HG03521 (cell line): ENCODE data around the gene BRAF.
A peak's percentile ranks its signal among the peaks of the same experiment; 100 is the strongest.
"Not testable (repeated sequence)": the region's sequence is repeated elsewhere in the genome, so short reads cannot be mapped to it uniquely, and the experiment has no call there.

Experiments used
- ATAC-seq: cut with Tn5 transposase; IDR thresholded peaks from one replicate; pipeline ENCODE4 v1.9.1; 2021; ENCODE audit warnings: mild to moderate bottlenecking, moderate library complexity; ENCODE audit not compliant: unreplicated experiment

The BRAF gene

DNA sequence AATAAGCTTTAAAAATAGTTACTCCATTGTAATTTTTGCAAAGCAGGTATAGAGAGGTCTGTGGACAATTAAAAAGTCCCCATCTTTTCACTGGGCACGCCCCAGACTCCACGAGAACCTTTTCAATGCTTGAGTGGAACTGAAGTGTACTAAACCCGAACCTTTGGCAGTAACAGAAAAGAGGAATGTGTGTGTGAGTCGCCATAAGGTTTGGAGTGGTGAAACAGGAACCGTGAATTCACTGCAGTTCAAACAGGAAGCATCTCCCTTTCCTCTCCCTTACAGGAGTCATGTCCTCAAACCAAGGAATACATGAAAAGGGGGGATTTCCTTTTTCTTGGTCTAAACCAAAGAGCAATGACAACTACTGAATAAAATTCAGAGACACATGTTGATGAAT, 205.0 kb downstream of the BRAF start:
- ATAC-seq: no peak

GRCh38 chr7:140714331-140715040, 210.2 kb downstream of the BRAF start:
- no peak for ATAC-seq

GRCh38 chr7:140712392-140712791, 212.3 kb downstream of the BRAF start:
- not testable (repeated sequence) for ATAC-seq

DNA sequence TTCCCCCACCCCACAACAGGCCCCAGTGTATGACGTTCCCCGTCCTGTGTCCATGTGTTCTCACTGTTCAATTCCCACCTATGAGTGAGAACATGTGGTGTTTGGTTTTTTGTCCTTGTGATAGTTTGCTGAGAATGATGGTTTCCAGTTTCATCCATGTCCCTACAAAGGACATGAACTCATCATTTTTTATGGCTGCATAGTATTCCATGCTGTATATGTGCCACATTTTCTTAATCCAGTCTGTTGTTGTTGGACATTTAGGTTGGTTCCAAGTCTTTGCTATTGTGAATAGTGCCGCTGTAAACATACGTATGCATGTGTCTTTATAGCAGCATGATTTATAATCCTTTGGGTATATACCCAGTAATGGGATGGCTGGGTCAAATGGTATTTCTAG, 216.0 kb downstream of the BRAF start:
- not testable (repeated sequence) for ATAC-seq

DNA sequence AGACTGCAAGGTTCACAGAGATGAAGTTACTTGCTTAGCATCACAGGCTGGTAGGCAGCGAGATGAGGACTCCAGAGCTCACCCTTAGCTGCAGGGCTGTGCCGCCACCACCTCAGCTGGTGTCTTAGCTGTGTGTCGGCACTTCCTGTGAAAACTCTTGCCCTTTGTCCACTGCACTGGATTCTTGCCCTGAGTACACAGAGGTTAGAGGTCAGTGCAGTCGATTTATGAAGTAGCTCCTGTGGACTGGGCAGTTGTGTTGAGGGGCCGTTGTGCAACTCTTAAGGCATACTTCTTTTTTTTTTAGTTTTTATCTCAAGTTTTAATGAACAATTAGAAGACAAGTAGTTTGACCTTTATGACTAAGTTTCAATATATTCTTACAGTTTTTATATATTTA, 217.6 kb downstream of the BRAF start:
- ATAC-seq: no peak

- no peak for ATAC-seq
These were observed 220.5 kb downstream of the BRAF start for GRCh38 chr7:140704205-140704604.

DNA sequence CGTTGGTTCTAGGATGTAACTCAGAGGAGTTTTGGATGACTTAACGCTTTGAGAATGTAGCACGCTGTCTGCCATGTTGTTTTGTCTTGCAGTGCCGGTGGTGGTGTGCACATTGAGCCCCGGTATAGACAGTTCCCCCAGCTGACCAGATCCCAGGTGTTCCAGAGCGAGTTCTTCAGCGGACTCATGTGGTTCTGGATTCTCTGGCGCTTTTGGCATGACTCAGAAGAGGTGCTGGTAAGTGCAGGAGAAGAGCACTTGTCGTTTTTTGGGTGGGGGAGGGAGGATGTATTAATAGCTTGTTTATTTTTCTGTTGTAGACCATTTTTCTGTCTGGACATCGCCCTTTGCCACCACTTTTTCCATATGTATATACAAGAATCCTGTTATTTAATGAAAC, 222.0 kb downstream of the BRAF start:
- no peak for ATAC-seq

GRCh38 chr7:140698477-140698876, 226.3 kb downstream of the BRAF start:
- ATAC-seq: no peak

GRCh38 chr7:140697447-140698143, 227.1 kb downstream of the BRAF start:
- ATAC-seq: no peak

DNA sequence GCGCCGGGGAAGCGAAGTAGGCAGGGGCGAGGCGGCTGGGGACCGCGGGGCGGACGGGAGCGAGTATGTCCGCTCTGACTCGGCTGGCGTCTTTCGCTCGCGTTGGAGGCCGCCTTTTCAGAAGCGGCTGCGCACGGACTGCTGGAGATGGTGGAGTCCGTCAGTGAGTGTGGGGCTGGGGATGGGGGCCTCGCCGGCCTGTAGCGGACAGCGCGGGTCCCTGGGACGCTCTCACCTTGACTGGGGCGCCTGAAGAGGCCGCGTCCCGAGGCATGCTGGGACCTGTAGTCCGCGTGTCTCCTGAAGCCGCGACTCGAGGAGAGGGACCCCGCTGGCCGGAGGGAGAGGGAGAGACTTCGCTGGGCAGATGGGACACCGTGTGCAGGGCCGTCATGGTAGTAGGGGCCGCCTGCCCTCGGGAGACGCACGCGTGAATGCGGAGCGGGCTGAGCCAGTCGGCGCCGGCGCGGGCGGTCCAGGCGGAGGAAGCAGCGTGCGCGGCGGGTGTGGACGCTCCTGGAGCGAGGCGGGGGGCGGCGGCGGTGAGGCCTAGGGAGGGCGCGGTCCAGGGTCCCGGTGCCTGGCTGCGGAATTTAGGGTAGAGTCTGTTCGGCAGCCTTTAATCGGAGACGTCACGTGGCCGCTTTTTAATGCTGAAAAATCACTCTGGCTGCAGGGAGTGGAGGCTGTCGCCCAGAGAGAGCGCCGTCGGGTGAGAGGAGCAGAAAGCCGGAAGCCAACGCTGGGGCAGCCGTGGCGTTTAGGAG, 227.9 kb downstream of the BRAF start, which contains the start of gene NDUFB2:
Gene NDUFB2, plus strand, starts transcription at position 29 of the 767 bp plus-strand sequence. Its CDS starts 37 bp downstream, at position 66.
- ATAC-seq: peak; percentile 87

DNA sequence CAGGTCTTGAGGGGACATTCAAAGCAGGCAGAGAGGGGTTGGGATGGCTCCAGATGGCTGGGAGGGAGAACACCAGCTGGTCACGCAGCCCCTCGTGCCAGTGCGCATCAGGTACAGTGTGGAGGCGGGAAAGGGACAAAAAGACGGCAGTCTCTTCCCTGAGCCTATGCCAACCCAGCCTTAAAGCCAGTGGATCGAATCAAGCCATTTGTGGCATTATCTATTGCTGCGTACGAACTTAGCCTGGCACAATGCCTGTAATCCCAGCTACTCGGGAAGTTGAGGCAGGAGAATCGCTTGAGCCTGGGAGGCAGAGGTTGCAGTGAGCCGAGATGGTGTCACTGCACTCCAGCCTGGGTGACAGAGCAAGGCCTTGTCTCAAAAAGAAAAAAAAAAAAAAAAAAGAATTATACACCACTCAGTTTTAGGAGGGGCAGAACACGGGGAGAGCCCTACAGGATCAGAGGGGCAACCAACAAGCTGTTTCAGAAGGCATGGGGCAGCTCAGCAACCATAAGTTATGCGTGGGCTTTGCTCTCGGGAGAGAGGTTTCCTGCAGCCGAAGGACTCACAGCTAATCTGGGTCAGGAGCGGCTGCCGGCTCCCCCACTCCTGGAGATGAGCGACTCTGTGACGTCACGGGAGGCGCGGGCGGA, 228.6 kb downstream of the BRAF start:
- ATAC-seq: no peak

DNA sequence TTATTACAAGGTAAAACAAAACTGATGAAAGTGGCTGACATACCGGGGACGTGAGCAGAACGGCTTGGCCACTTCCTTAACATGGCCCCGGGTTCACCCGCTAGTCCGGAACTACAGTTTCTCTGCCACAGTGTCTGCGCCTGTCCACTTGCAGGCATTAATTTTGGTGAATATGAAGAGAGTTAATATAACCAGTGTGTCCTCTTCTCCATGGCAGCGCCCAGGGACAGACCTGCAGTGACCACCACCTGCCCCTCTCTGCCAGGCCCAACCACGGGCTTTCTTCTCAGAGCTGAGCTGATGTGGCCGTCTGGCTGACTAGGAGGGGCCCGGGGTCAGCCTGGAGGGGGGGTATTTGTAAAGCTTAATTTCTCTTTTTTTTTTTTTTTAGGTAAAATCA, 229.3 kb downstream of the BRAF start:
- no peak for ATAC-seq

- no peak for ATAC-seq
These were observed 230.1 kb downstream of the BRAF start for GRCh38 chr7:140694592-140694991.

DNA sequence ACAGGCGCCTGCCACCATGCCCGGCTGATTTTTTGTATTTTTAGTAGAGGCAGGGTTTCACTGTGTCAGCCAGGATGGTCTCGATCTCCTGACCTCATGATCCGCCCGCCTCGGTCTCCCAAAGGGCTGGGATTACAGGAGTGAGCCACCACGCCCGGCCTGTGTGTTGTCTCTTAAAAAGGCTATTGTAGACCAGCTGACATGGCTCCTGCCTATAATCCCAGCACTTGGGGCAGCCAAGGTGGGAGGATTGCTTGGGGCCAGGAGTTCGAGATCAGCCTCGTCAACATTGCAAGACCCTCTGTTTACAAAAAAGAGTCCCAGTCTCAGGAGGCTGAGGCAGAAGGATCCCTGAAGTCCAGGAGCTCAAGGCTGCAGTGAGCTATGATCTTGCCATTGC, 230.9 kb downstream of the BRAF start:
- not testable (repeated sequence) for ATAC-seq

- ATAC-seq: no peak
These were observed 233.2 kb downstream of the BRAF start for GRCh38 chr7:140691376-140692045.

- no peak for ATAC-seq
These were observed 235.3 kb downstream of the BRAF start for GRCh38 chr7:140689199-140690152.

DNA sequence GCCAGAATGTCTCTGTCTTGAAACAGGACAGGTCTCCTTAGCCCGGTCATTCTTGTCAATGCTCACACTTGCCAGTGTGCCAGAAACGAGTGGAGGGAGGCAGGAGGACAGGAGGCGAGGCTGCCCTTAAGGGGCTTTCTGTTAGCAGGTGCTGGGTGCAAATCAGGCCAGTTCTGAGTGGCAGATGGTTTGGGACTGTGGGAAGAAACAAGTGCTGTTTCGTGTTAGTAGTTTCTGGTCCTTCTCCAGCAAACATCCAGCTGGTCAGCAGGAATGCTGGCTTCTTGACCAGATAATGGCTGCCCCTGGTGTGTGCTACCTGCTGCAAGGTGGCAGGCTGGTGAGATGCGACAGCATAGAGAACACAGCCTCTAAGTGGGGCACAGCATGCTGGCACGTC, 236.4 kb downstream of the BRAF start:
- no peak for ATAC-seq

GRCh38 chr7:140686921-140687320, 237.8 kb downstream of the BRAF start:
- no peak for ATAC-seq

GRCh38 chr7:140685407-140686087, 239.2 kb downstream of the BRAF start:
- no peak for ATAC-seq
